ENCODE measurements around the gene KCTD16.

DNA sequence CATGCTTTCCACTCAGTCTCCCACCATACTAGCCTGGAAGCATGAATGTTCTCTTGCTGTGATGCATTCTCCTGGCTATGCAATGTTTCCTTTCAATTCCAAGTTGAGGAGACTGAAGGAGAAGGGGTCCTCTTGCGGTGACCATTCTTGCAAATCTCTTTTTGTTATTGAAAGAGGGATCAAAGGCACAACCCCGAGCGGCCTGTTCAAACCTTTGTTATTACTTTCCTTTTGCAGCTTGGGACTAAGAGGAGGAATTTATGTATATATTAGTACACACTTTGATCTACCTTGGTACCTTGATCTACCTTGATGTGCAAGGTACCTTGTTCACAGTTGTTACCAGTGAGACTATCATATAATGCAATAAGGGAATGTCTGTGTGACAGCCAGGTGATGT is 147.3 kb downstream of the KCTD16 start:
- no peak for TF ChIP-seq POLR2AphosphoS5 (IDR thresholded peaks at IDR 0.05)
- TF ChIP-seq, protein P1, sequence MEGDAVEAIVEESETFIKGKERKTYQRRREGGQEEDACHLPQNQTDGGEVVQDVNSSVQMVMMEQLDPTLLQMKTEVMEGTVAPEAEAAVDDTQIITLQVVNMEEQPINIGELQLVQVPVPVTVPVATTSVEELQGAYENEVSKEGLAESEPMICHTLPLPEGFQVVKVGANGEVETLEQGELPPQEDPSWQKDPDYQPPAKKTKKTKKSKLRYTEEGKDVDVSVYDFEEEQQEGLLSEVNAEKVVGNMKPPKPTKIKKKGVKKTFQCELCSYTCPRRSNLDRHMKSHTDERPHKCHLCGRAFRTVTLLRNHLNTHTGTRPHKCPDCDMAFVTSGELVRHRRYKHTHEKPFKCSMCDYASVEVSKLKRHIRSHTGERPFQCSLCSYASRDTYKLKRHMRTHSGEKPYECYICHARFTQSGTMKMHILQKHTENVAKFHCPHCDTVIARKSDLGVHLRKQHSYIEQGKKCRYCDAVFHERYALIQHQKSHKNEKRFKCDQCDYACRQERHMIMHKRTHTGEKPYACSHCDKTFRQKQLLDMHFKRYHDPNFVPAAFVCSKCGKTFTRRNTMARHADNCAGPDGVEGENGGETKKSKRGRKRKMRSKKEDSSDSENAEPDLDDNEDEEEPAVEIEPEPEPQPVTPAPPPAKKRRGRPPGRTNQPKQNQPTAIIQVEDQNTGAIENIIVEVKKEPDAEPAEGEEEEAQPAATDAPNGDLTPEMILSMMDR (IDR thresholded peaks at IDR 0.05): no peak
- TF ChIP-seq POLR2A (IDR thresholded peaks at IDR 0.05): no peak

Measured in suprapubic skin (tissue), 4 donors.